HG02870 (cell line): ENCODE data around the gene CEBPG.

Experiments used
- ATAC-seq: cut with Tn5 transposase; IDR thresholded peaks from one replicate; pipeline ENCODE4 v1.9.1; 2021; ENCODE audit warnings: mild to moderate bottlenecking, moderate library complexity; ENCODE audit not compliant: unreplicated experiment

The CEBPG gene

GRCh38 chr19:33349319-33350289, 23.9 kb upstream of the CEBPG start:
- ATAC-seq = no peak

GRCh38 chr19:33350538-33351309, 22.8 kb upstream of the CEBPG start:
- no peak for ATAC-seq

- ATAC-seq = no peak
Measured at GRCh38 chr19:33355535-33355934, 18.0 kb upstream of the CEBPG start.

GRCh38 chr19:33357556-33357955, 16.0 kb upstream of the CEBPG start:
- no peak for ATAC-seq

- ATAC-seq = no peak
Measured at GRCh38 chr19:33358408-33358807, 15.1 kb upstream of the CEBPG start.

- ATAC-seq = no peak
Measured at GRCh38 chr19:33359581-33359980, 13.9 kb upstream of the CEBPG start.

- no peak for ATAC-seq
Measured at GRCh38 chr19:33362508-33363228, 10.8 kb upstream of the CEBPG start.

GRCh38 chr19:33363476-33363875, 10.0 kb upstream of the CEBPG start:
- ATAC-seq = no peak

GRCh38 chr19:33365691-33366090, 7.8 kb upstream of the CEBPG start:
- no peak for ATAC-seq

GRCh38 chr19:33366127-33366526, 7.4 kb upstream of the CEBPG start:
- ATAC-seq = no peak

GRCh38 chr19:33366897-33367296, 6.6 kb upstream of the CEBPG start:
- no peak for ATAC-seq

- ATAC-seq = no peak
Measured at GRCh38 chr19:33368074-33368864, 5.2 kb upstream of the CEBPG start.

GRCh38 chr19:33370783-33371182, 2.7 kb upstream of the CEBPG start:
- ATAC-seq = no peak

- ATAC-seq = no peak
Measured at GRCh38 chr19:33374236-33374714, 766 bp downstream of the CEBPG start.

- ATAC-seq = no peak
Measured at GRCh38 chr19:33375156-33375836, 1.8 kb downstream of the CEBPG start.

GRCh38 chr19:33375837-33376159, 2.3 kb downstream of the CEBPG start:
- ATAC-seq = no peak

GRCh38 chr19:33376423-33376822, 2.9 kb downstream of the CEBPG start:
- no peak for ATAC-seq

- ATAC-seq = no peak
Measured at GRCh38 chr19:33376941-33377557, 3.5 kb downstream of the CEBPG start.
